ENCODE results near the gene SORCS2.

The SORCS2 gene

GRCh38 chr4:7425591-7426468, 233.5 kb downstream of the SORCS2 start:
- DNase-seq (ENCODE audit: low read depth, low spot score): no peak

GRCh38 chr4:7426525-7427171, 234.3 kb downstream of the SORCS2 start:
- no peak for DNase-seq (ENCODE audit: low read depth, low spot score)

- DNase-seq (ENCODE audit: low read depth, low spot score): no peak
Measured at GRCh38 chr4:7427361-7427760, 235.0 kb downstream of the SORCS2 start.

GRCh38 chr4:7427831-7428260, 235.5 kb downstream of the SORCS2 start:
- DNase-seq (ENCODE audit: low read depth, low spot score): no peak

GRCh38 chr4:7428261-7429068, 236.1 kb downstream of the SORCS2 start:
- peak; percentile 31 for DNase-seq (ENCODE audit: low read depth, low spot score)

GRCh38 chr4:7429069-7429416, 236.7 kb downstream of the SORCS2 start:
- DNase-seq (ENCODE audit: low read depth, low spot score): no peak

GRCh38 chr4:7429601-7430078, 237.3 kb downstream of the SORCS2 start:
- DNase-seq (ENCODE audit: low read depth, low spot score): no peak

GRCh38 chr4:7430368-7430964, 238.1 kb downstream of the SORCS2 start:
- no peak for DNase-seq (ENCODE audit: low read depth, low spot score)

- DNase-seq (ENCODE audit: low read depth, low spot score): no peak
Measured at GRCh38 chr4:7430965-7431695, 238.8 kb downstream of the SORCS2 start.

- no peak for DNase-seq (ENCODE audit: low read depth, low spot score)
Measured at GRCh38 chr4:7431696-7432530, 239.6 kb downstream of the SORCS2 start.

GRCh38 chr4:7432531-7433375, 240.4 kb downstream of the SORCS2 start:
- DNase-seq (ENCODE audit: low read depth, low spot score): no peak

GRCh38 chr4:7433376-7434140, 241.2 kb downstream of the SORCS2 start:
- DNase-seq (ENCODE audit: low read depth, low spot score): no peak

- DNase-seq (ENCODE audit: low read depth, low spot score): no peak
Measured at GRCh38 chr4:7434141-7434765, 241.9 kb downstream of the SORCS2 start.

GRCh38 chr4:7434766-7435150, 242.4 kb downstream of the SORCS2 start, which contains the start of gene PSAPL1:
Gene PSAPL1 (minus strand): TSS chr4:7434930. CDS start chr4:7434879, 51 bp downstream.
- DNase-seq (ENCODE audit: low read depth, low spot score): peak; percentile 46

GRCh38 chr4:7435471-7436061, 243.2 kb downstream of the SORCS2 start:
- DNase-seq (ENCODE audit: low read depth, low spot score): no peak

- DNase-seq (ENCODE audit: low read depth, low spot score): no peak
Measured at GRCh38 chr4:7436256-7436655, 243.9 kb downstream of the SORCS2 start.

GRCh38 chr4:7439699-7440098, 247.4 kb downstream of the SORCS2 start:
- DNase-seq (ENCODE audit: low read depth, low spot score): no peak
